ENCODE results near the gene SHISA9. TPM values are rescaled to one million over a fixed set of nuclear protein-coding genes. Genes with fewer than 3 reads are reported as not detected.

The SHISA9 gene
- total RNA-seq, 2 donors from 2014 or later: 0.21 to 3.4 TPM

- no peak for TF ChIP-seq CTCF (IDR thresholded peaks at IDR 0.05)
- ATAC-seq (ENCODE audit: insufficient number of reproducible peaks, low FRiP score, low read depth) (no peak), DNase-seq (ENCODE audit: low spot score) (no peak)
- Histone ChIP-seq H3K4me1 (ENCODE audit: control insufficient read depth in 1 of 2, low read depth in 2 of 2) (no peaks in the 10 kb centered on the region), H3K9me3 (no peaks in the 10 kb centered on the region), H3K4me3 (no peak overlapping the region), H3K27ac (no peak overlapping the region), H3K27me3 (replicated peaks; ENCODE audit: insufficient read depth) (no peaks in the 10 kb centered on the region), H3K36me3 (no peaks in the 10 kb centered on the region)
Observed at GRCh38 chr16:13063457-13063856, 162.1 kb downstream of the SHISA9 start.

GRCh38 chr16:13064821-13065220 lies 163.4 kb downstream of the SHISA9 start:
- H3K27me3 ChIP-seq (replicated peaks; ENCODE audit: insufficient read depth): no peaks in the 10 kb centered on the region
- DNase-seq (ENCODE audit: low spot score) (no peak), ATAC-seq (ENCODE audit: insufficient number of reproducible peaks, low FRiP score, low read depth) (no peak)
- no peak overlapping the region for H3K27ac ChIP-seq
- no peaks in the 10 kb centered on the region for H3K9me3 ChIP-seq
- no peaks in the 10 kb centered on the region for H3K4me1 ChIP-seq (ENCODE audit: control insufficient read depth in 1 of 2, low read depth in 2 of 2)
- H3K4me3 ChIP-seq: no peak overlapping the region
- no peak for TF ChIP-seq CTCF (IDR thresholded peaks at IDR 0.05)
- H3K36me3 ChIP-seq: no peaks in the 10 kb centered on the region

- ATAC-seq (ENCODE audit: insufficient number of reproducible peaks, low FRiP score, low read depth): no peak
- H3K9me3 ChIP-seq: no peaks in the 10 kb centered on the region
Observed at GRCh38 chr16:13067648-13068047, 166.2 kb downstream of the SHISA9 start.

GRCh38 chr16:13068912-13069583 lies 167.7 kb downstream of the SHISA9 start:
- Histone ChIP-seq H3K27ac (no peak overlapping the region), H3K36me3 (no peaks in the 10 kb centered on the region), H3K27me3 (replicated peaks; ENCODE audit: insufficient read depth) (no peaks in the 10 kb centered on the region), H3K9me3 (no peaks in the 10 kb centered on the region), H3K4me3 (no peak overlapping the region), H3K4me1 (ENCODE audit: control insufficient read depth in 1 of 2, low read depth in 2 of 2) (no peaks in the 10 kb centered on the region)
- DNase-seq (ENCODE audit: low spot score) (no peak), ATAC-seq (ENCODE audit: insufficient number of reproducible peaks, low FRiP score, low read depth) (no peak)
- TF ChIP-seq CTCF (IDR thresholded peaks at IDR 0.05): no peak

More at GRCh38 chr16:13067648-13068047, 166.2 kb downstream of the SHISA9 start:
- Histone ChIP-seq H3K4me3 (no peak overlapping the region), H3K4me1 (ENCODE audit: control insufficient read depth in 1 of 2, low read depth in 2 of 2) (no peaks in the 10 kb centered on the region), H3K36me3 (no peaks in the 10 kb centered on the region), H3K27me3 (replicated peaks; ENCODE audit: insufficient read depth) (no peaks in the 10 kb centered on the region), H3K27ac (no peak overlapping the region)
- no peak for DNase-seq (ENCODE audit: low spot score)
- TF ChIP-seq CTCF (IDR thresholded peaks at IDR 0.05): no peak

- ATAC-seq (ENCODE audit: insufficient number of reproducible peaks, low FRiP score, low read depth) (no peak), DNase-seq (ENCODE audit: low spot score) (no peak)
- no peak for TF ChIP-seq CTCF (IDR thresholded peaks at IDR 0.05)
- Histone ChIP-seq H3K27ac (no peak overlapping the region), H3K27me3 (replicated peaks; ENCODE audit: insufficient read depth) (no peaks in the 10 kb centered on the region), H3K4me3 (no peak overlapping the region), H3K36me3 (no peaks in the 10 kb centered on the region), H3K4me1 (ENCODE audit: control insufficient read depth in 1 of 2, low read depth in 2 of 2) (no peaks in the 10 kb centered on the region), H3K9me3 (no peaks in the 10 kb centered on the region)
Observed at GRCh38 chr16:13070268-13070667, 168.9 kb downstream of the SHISA9 start.
